IPS-18c (cell line): ENCODE measurements around the gene MTCL3.

Source experiments
- H3K4me3 ChIP-seq: 2 replicates; pipeline ENCODE4 v1.7.0; 2013; ENCODE audit warnings: low read depth, mild to moderate bottlenecking, low read length, moderate library complexity; ENCODE audit not compliant: insufficient read depth
- H3K9me3 ChIP-seq: one replicate; pipeline ENCODE4 v1.6.1; 2013; ENCODE audit warnings: mild to moderate bottlenecking, low read length, moderate library complexity; ENCODE audit not compliant: control insufficient read depth, insufficient read depth

The MTCL3 gene

GRCh38 chr6:127482325-127482724 is 36.8 kb downstream of the MTCL3 start:
- no peak overlapping the region for H3K4me3 ChIP-seq

DNA sequence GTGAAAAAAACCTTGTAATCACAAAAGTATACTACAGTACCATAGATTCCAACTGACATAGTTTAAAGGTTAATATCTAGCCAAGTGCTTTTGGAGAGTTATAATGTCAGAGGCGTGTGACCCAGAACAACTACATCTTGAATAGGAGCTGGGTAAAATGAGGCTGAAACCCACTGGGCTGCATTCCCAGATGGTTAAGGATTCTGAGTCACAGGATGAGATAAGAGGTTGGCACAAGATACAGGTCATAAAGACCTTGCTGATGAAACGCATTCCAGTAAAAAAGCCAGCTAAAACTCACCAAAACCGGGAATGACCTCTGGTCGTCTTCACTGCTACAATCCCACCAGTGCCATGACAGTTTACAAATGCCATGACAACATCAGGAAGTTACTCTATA is 37.5 kb downstream of the MTCL3 start:
- Histone ChIP-seq H3K4me3 (no peak overlapping the region), H3K9me3 (no peaks in the 10 kb centered on the region)

More at GRCh38 chr6:127482325-127482724, 36.8 kb downstream of the MTCL3 start:
- no peaks in the 10 kb centered on the region for H3K9me3 ChIP-seq

DNA sequence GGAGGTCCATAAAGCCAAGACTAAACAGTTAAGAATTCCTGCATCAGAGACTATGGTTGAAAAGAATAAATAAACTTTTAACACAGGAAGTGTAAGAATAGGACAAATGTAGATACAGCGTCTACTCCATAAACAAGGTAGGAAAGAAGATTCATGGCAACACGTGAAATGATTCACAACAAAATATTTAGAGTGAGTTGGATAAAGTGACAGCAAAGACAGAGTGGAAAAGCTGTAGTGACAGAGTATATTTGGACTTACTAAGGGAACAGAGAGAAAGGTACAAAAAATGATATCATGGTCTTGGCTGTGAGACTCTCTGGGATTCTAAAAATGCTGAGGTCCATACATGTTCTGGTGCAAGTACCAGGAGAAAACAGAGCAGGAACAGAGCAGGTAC is 38.0 kb downstream of the MTCL3 start:
- no peak overlapping the region for H3K4me3 ChIP-seq
- no peaks in the 10 kb centered on the region for H3K9me3 ChIP-seq

GRCh38 chr6:127477658-127478057 is 41.5 kb downstream of the MTCL3 start:
- H3K4me3 ChIP-seq, result no peak overlapping the region

GRCh38 chr6:127475823-127476176 is 43.3 kb downstream of the MTCL3 start:
- no peaks in the 10 kb centered on the region for H3K9me3 ChIP-seq

More at GRCh38 chr6:127477658-127478057, 41.5 kb downstream of the MTCL3 start:
- no peaks in the 10 kb centered on the region for H3K9me3 ChIP-seq

GRCh38 chr6:127475135-127475822 is 43.9 kb downstream of the MTCL3 start:
- Histone ChIP-seq H3K9me3 (no peaks in the 10 kb centered on the region), H3K4me3 (no peak overlapping the region)

More at GRCh38 chr6:127475823-127476176, 43.3 kb downstream of the MTCL3 start:
- H3K4me3 ChIP-seq, result no peak overlapping the region

GRCh38 chr6:127471379-127472255 is 47.5 kb downstream of the MTCL3 start:
- no peaks in the 10 kb centered on the region for H3K9me3 ChIP-seq
- H3K4me3 ChIP-seq, result no peak overlapping the region

DNA sequence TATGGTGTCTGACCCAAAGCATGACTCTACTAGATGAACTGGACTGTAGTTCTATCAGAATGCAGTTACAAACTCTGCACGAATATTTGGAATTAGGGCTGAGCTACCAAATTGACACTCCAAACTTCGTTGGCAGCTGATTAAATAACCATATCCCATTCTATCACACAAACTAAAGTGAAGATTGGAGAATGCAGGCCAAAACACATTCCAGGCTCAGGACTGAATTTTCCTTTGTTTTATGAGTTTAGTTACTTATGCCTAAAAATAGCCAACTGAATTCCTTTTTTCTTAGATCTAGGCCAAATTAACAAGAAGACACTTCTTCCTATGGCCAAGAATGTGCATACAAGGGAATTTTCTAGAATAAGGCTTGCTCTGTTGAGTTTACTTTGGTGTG is 50.2 kb downstream of the MTCL3 start:
- Histone ChIP-seq H3K4me3 (no peak overlapping the region), H3K9me3 (no peaks in the 10 kb centered on the region)

- H3K9me3 ChIP-seq, result no peaks in the 10 kb centered on the region
- no peak overlapping the region for H3K4me3 ChIP-seq
Observed at GRCh38 chr6:127466416-127466815, 52.7 kb downstream of the MTCL3 start.

- H3K9me3 ChIP-seq, result no peaks in the 10 kb centered on the region
Observed at GRCh38 chr6:127464881-127465459, 54.2 kb downstream of the MTCL3 start.

DNA sequence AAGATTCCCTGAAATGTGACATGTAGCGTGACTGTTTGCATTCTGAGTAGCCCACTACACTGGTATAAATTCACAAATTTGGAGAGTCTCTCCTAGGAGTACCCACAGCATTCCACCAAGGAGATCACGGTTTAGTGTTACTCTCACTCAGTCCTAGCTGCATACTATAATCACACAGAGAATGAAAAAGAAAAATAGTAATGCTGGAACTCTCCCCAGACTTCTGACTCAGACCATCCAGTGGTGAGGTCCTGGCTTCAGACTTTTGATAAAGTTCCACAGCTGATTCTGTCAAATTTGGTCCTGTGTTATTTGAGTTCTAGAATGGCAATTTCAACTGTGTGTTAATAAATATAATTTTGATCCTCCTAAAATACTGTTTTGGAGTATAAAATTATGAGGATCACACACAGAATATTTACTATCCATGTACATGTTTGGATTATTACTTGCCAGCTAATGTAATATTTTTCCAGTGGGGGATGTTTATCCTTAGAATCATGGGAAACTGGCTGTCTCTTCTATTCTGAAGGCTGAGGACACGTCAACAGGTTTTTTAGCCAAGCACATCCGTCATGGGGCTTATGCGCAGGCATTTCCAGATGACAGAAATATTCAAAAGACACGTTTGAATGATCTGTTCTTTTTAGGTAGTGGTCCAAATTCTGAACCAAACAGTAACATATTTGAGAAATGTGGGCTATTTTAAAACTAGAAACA is 54.8 kb downstream of the MTCL3 start:
- no peak overlapping the region for H3K4me3 ChIP-seq
- no peaks in the 10 kb centered on the region for H3K9me3 ChIP-seq

More at GRCh38 chr6:127464881-127465459, 54.2 kb downstream of the MTCL3 start:
- no peak overlapping the region for H3K4me3 ChIP-seq

GRCh38 chr6:127463056-127463455 is 56.1 kb downstream of the MTCL3 start:
- no peaks in the 10 kb centered on the region for H3K9me3 ChIP-seq

DNA sequence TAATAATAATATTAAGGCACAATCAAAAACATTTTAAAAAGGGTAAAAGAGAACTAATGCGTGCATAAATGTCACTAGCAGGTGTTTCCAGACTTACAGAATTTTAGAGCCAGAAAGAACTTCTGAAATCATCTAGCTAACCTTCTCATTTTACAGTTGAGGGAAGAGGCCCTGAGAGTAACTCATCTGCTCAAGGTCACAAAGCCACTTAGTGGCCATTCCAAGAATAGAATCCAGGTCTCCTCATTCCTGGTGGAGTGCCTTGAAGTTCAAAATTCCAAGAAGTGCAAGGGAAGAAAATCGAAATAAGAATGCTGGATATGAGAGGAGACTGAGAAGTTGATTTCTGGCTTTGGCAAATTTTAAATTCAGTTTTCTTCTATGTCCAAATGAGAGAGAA is 56.8 kb downstream of the MTCL3 start:
- no peaks in the 10 kb centered on the region for H3K9me3 ChIP-seq
- no peak overlapping the region for H3K4me3 ChIP-seq

More at GRCh38 chr6:127463056-127463455, 56.1 kb downstream of the MTCL3 start:
- no peak overlapping the region for H3K4me3 ChIP-seq

DNA sequence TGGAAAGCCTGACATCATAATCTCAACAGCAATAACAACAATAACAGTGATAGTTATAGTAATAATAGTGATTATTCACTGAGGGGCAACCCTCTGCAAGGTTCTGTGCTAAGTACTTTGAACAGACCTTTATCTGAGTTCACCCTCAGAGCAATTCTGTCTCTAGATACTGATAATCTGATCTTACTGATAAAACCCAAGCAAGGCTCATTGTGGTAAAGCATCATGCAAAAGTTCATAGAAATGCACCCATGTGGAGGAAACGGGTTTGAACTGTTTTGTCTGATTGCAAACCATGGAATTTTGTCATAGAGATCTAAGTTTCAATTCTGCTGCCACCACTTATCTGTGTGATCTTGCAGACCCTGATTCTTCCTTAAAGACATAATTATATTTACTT is 58.7 kb downstream of the MTCL3 start:
- no peak overlapping the region for H3K4me3 ChIP-seq

GRCh38 chr6:127459231-127459641 is 59.9 kb downstream of the MTCL3 start, which contains the start of gene KIAA0408:
KIAA0408 (minus strand) TSS chr6:127459389; CDS start chr6:127453981, 5,408 bp downstream.
- Histone ChIP-seq H3K4me3 (no peak within 1 kb of the TSS), H3K9me3 (no peaks in the 10 kb centered on the region)

More for the DNA sequence above, 58.7 kb downstream of the MTCL3 start:
- no peaks in the 10 kb centered on the region for H3K9me3 ChIP-seq

GRCh38 chr6:127458817-127459216 is 60.3 kb downstream of the MTCL3 start:
- Histone ChIP-seq H3K9me3 (no peaks in the 10 kb centered on the region), H3K4me3 (no peak overlapping the region)

DNA sequence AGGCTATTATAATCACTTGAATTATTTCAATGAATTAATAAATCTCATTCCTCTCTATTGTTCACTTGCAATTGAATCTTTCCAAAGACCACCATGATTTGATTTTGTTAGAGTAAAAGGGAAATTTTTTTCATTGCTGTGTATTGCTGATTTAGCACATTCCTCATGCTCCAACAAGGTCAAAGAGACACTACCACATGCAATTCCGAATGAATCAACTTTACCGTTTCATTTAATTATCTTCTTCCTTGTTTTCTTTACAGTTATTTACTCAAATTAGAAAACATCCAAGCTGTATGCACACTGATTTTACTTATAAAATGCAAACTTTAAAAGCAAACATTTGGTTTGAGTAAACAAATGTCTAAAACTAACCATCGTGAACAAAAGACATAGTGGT is 60.9 kb downstream of the MTCL3 start:
- H3K9me3 ChIP-seq, result no peaks in the 10 kb centered on the region
- H3K4me3 ChIP-seq, result no peak overlapping the region
